Measurements from ENCODE around the gene ABL2. TPM values are rescaled to one million over a fixed set of nuclear protein-coding genes. Genes with fewer than 3 reads are reported as not detected.

ABL2 gene
- total RNA-seq, 2 experiments from 2014 or later, result 8.1 TPM

- CTCF ChIA-PET, result no interaction called here
- no peak for DNase-seq
- intact Hi-C loops (cut with micrococcal nuclease), result no loop called here
- Mint-ChIP-seq H3K36me3 (ENCODE audit: low read depth) (peaks cover 23% of the 10 kb centered on the region), H3K9me3 (peaks cover 2% of the 10 kb centered on the region), H3K4me3 (no peak overlapping the region), H3K27me3 (ENCODE audit: low read depth) (no peaks in the 10 kb centered on the region), H3K4me1 (ENCODE audit: low read depth) (no peaks in the 10 kb centered on the region), H3K27ac (no peak overlapping the region)
Measured at GRCh38 chr1:179052776-179053175, 176.7 kb downstream of the ABL2 start.

Other genes with a start within 250 kb of the ABL2 start
- gene FAM20B, start 203.8 kb downstream of the ABL2 start, total RNA-seq, result 10 to 100 TPM; 35.1 to 36.1 TPM
- 10 to 100 TPM; 35.8 to 39.2 TPM for gene TOR3A, start 147.6 kb downstream of the ABL2 start, total RNA-seq
- gene SOAT1, start 64.1 kb upstream of the ABL2 start, total RNA-seq, result 10 to 100 TPM; 38.8 to 42.4 TPM
- under 1 TPM; 0.57 to 0.67 TPM for gene AXDND1, start 136.3 kb upstream of the ABL2 start, total RNA-seq